HUES6 (cell line): Measurements from ENCODE around the gene TBK1.

Experiments used
- H3K27ac ChIP-seq: 2 replicates; pipeline ENCODE4 v1.7.0; 2013; ENCODE audit warnings: low read depth, mild to moderate bottlenecking, low read length, inconsistent platforms
- H3K27me3 ChIP-seq: 2 replicates; pipeline ENCODE4 v1.6.1; 2013; ENCODE audit warnings: low read length; ENCODE audit not compliant: control insufficient read depth, insufficient read depth
- H3K36me3 ChIP-seq: 2 replicates; pipeline ENCODE4 v1.6.1; 2013; ENCODE audit warnings: low read length; ENCODE audit not compliant: control insufficient read depth, insufficient read depth
- H3K4me1 ChIP-seq: 2 replicates; pipeline ENCODE4 v1.6.1; 2013; ENCODE audit warnings: low read length; ENCODE audit not compliant: control insufficient read depth, insufficient read depth
- H3K4me3 ChIP-seq: 2 replicates; pipeline ENCODE4 v1.5.1; 2013; ENCODE audit warnings: low read depth, low read length
- H3K9ac ChIP-seq: one replicate; pipeline ENCODE4 v1.6.1; 2013; ENCODE audit warnings: mild to moderate bottlenecking, low read length
- H3K9me3 ChIP-seq: 2 replicates; pipeline ENCODE4 v1.6.1; 2013; ENCODE audit warnings: low read depth, low read length; ENCODE audit not compliant: control insufficient read depth, insufficient read depth

The TBK1 gene

GRCh38 chr12:64455506-64455905, 3.6 kb downstream of the TBK1 start:
- no peak overlapping the region for H3K9ac ChIP-seq
- peaks cover 20% of the 10 kb centered on the region; the same call in 1 of the 2 replicates for H3K4me1 ChIP-seq

DNA sequence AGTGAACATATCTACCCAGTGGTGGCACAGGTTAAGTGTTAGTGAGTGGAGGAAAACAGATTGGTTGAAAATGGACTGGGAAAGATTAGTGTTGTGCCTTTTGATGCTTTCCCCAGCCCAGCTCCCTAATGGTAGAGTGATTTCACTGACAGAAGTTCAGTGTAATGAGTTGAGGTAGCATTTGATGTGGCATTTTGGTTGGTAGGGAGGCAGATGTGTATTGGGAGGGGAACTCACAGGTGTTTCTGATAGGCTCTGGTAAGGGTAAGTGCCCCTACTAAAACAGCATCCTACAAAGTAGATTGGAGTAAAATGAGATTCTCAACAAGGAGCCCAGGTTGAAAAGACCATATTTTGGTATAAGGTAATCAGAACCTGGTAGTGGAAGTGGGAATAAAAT, 4.2 kb downstream of the TBK1 start:
- Histone ChIP-seq H3K27me3 (no peaks in the 10 kb centered on the region), H3K27ac (no peak overlapping the region), H3K36me3 (peaks cover 28% of the 10 kb centered on the region), H3K9ac (no peak overlapping the region), H3K4me3 (no peak overlapping the region), H3K4me1 (peaks cover 14% of the 10 kb centered on the region; the same call in 1 of the 2 replicates), H3K9me3 (no peaks in the 10 kb centered on the region)

More at GRCh38 chr12:64455506-64455905, 3.6 kb downstream of the TBK1 start:
- H3K36me3 ChIP-seq = peaks cover 26% of the 10 kb centered on the region
- H3K9me3 ChIP-seq = no peaks in the 10 kb centered on the region
- H3K27me3 ChIP-seq = no peaks in the 10 kb centered on the region
- H3K4me3 ChIP-seq = no peak overlapping the region
- H3K27ac ChIP-seq = no peak overlapping the region

DNA sequence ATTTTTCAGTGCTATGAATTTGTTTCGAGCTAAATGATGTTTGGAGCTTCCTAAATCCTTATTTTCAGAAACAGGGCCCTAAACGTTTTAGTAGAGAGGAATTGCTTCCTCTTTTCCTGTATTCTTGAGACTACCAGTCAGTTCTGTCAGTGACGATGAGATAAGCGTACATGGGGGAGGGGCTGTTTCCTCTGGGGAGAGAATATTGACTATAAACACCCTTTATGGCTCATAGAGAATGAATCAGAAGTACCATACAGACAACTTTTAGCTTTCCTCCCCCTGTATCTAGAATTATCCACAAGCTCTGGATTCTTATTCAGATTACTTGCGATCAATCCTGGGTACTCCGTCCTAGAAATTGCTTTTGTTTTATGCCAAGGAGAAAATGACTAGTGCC, 5.1 kb downstream of the TBK1 start:
- Histone ChIP-seq H3K27me3 (no peaks in the 10 kb centered on the region), H3K9ac (no peak overlapping the region), H3K27ac (no peak overlapping the region), H3K4me1 (peaks cover 14% of the 10 kb centered on the region; the same call in 1 of the 2 replicates), H3K36me3 (peaks cover 36% of the 10 kb centered on the region), H3K9me3 (no peaks in the 10 kb centered on the region), H3K4me3 (no peak overlapping the region)

- Histone ChIP-seq H3K4me1 (peaks cover 14% of the 10 kb centered on the region; the same call in 1 of the 2 replicates), H3K9me3 (no peaks in the 10 kb centered on the region), H3K4me3 (no peak overlapping the region), H3K36me3 (peaks cover 39% of the 10 kb centered on the region), H3K9ac (no peak overlapping the region), H3K27me3 (no peaks in the 10 kb centered on the region), H3K27ac (no peak overlapping the region)
Measured at GRCh38 chr12:64457466-64457865, 5.5 kb downstream of the TBK1 start.

- Histone ChIP-seq H3K27ac (no peak overlapping the region), H3K9ac (no peak overlapping the region), H3K4me3 (no peak overlapping the region), H3K4me1 (peaks cover 13% of the 10 kb centered on the region; the same call in 1 of the 2 replicates), H3K36me3 (peaks cover 42% of the 10 kb centered on the region), H3K9me3 (no peaks in the 10 kb centered on the region), H3K27me3 (no peaks in the 10 kb centered on the region)
Measured at GRCh38 chr12:64457923-64458322, 6.0 kb downstream of the TBK1 start.

- H3K36me3 ChIP-seq = peaks cover 55% of the 10 kb centered on the region
- no peak overlapping the region for H3K9ac ChIP-seq
- no peak overlapping the region for H3K4me3 ChIP-seq
Measured at GRCh38 chr12:64459394-64459891, 7.5 kb downstream of the TBK1 start.

GRCh38 chr12:64461634-64462414, 9.9 kb downstream of the TBK1 start:
- Histone ChIP-seq H3K9me3 (no peaks in the 10 kb centered on the region), H3K9ac (no peak overlapping the region), H3K27ac (no peak overlapping the region), H3K27me3 (no peaks in the 10 kb centered on the region), H3K4me3 (no peak overlapping the region), H3K36me3 (peaks cover 71% of the 10 kb centered on the region), H3K4me1 (peaks cover 7% of the 10 kb centered on the region; the same call in 1 of the 2 replicates)

More at GRCh38 chr12:64459394-64459891, 7.5 kb downstream of the TBK1 start:
- H3K9me3 ChIP-seq = no peaks in the 10 kb centered on the region
- peaks cover 7% of the 10 kb centered on the region; the same call in 1 of the 2 replicates for H3K4me1 ChIP-seq
- H3K27me3 ChIP-seq = no peaks in the 10 kb centered on the region
- H3K27ac ChIP-seq = no peak overlapping the region

DNA sequence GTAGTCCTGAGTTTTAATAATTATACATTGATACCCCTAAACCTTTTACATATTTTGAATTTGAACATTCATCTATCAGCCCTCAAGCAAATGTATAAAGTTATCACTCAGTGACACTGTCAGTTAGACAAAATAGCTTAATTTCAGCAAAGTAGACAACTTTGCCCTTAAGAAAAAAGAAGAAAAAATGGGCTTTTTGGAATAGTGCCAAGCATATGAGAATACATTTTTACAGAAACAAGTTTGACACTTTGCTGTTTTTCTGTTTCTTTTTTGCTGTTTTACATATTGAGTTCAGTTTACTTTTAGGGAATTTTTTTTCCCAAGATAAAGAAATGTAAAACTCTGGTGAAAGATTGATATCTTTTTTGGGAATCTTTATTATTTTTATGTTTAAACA, 14.3 kb downstream of the TBK1 start:
- Histone ChIP-seq H3K4me3 (no peak overlapping the region), H3K27me3 (no peaks in the 10 kb centered on the region), H3K4me1 (no peaks in the 10 kb centered on the region), H3K9me3 (no peaks in the 10 kb centered on the region), H3K27ac (no peak overlapping the region), H3K36me3 (peaks cover 87% of the 10 kb centered on the region), H3K9ac (no peak overlapping the region)

- Histone ChIP-seq H3K27me3 (no peaks in the 10 kb centered on the region), H3K27ac (no peak overlapping the region), H3K36me3 (peaks cover 92% of the 10 kb centered on the region), H3K4me3 (no peak overlapping the region), H3K9me3 (no peaks in the 10 kb centered on the region), H3K9ac (no peak overlapping the region), H3K4me1 (no peaks in the 10 kb centered on the region)
Measured at GRCh38 chr12:64468966-64469365, 17.0 kb downstream of the TBK1 start.

- Histone ChIP-seq H3K4me1 (no peaks in the 10 kb centered on the region), H3K4me3 (no peak overlapping the region), H3K27me3 (no peaks in the 10 kb centered on the region), H3K36me3 (peaks cover 92% of the 10 kb centered on the region), H3K9ac (no peak overlapping the region), H3K27ac (no peak overlapping the region), H3K9me3 (no peaks in the 10 kb centered on the region)
Measured at GRCh38 chr12:64469455-64470142, 17.7 kb downstream of the TBK1 start.

GRCh38 chr12:64470495-64470894, 18.6 kb downstream of the TBK1 start:
- Histone ChIP-seq H3K36me3 (peaks cover 93% of the 10 kb centered on the region), H3K27me3 (no peaks in the 10 kb centered on the region), H3K9me3 (peaks cover 4% of the 10 kb centered on the region), H3K27ac (no peak overlapping the region), H3K4me3 (no peak overlapping the region), H3K4me1 (no peaks in the 10 kb centered on the region), H3K9ac (no peak overlapping the region)
